K562 (cell line): ENCODE data around the gene FKRP. TPM values are rescaled to one million over a fixed set of nuclear protein-coding genes. Genes with fewer than 3 reads are reported as not detected.

ENCODE experiments used
- ATAC-seq: fragments of 200-7000 bp; cut with Tn5 transposase; 3 replicates; pipeline ENCODE4 v1.9.1; 2020; ENCODE audit warnings: moderate library complexity
- BruUV-seq: library from RNA; stranded (reverse); fragments of 400-500 nt; replicated peaks from 2 replicates; lab custom pipeline; 2021; lab: Mats Ljungman, UMichigan
- CTCF ChIA-PET: fragments of 300-600 bp; formaldehyde crosslinking; extraction: SDS; loops from one replicate; lab custom pipeline; 2021; ENCODE audit warnings: low intra/inter-chr PET ratio; lab: Yijun Ruan, JAX
- POLR2A ChIA-PET: fragments of 300-600, 350-650 bp; sonication (Branson Sonifier 250); formaldehyde crosslinking; extraction: SDS; loops from one replicate; lab custom pipeline; 2021; ENCODE audit warnings: antibody characterized with exemption, inconsistent platforms; lab: Yijun Ruan, JAX
- DNase-seq, 4 experiments: peaks; one replicate each; pipeline versions ENCODE4 v3.0.0 to v3.0.0-alpha.2; 2011 to 2018; ENCODE audit warnings: low spot score in 3 of 4, mixed read lengths in 3 of 4; ENCODE audit errors: extremely low read depth in 1 of 4
- FAIRE-seq: peaks from 2 replicates; lab custom pipeline; 2011; peaks lifted over from hg19 to GRCh38; lab: Jason Lieb, UNC
- H2AFZ ChIP-seq: 2 replicates; pipeline ENCODE4 v1.6.0; 2011; ENCODE audit warnings: low read depth, low read length, control low read depth, inconsistent platforms
- H3K27ac ChIP-seq: fragments of 200-600 bp; 3 replicates; pipeline ENCODE4 v1.8.0; 2011; ENCODE audit warnings: low read depth, mild to moderate bottlenecking, control low read depth, inconsistent platforms, low read length, moderate library complexity, mixed read lengths; ENCODE audit errors: extremely low read depth
- H3K27me3 ChIP-seq, 2 experiments: fragments of 300-600 bp in 1 of 2; 2 replicates in 1 of 2; 3 replicates in 1 of 2; pipeline versions ENCODE4 v1.6.0 to v1.8.0; 2011; ENCODE audit warnings: inconsistent platforms in 2 of 2, low read length in 2 of 2, mild to moderate bottlenecking in 1 of 2, mixed read lengths in 1 of 2, moderate library complexity in 1 of 2; ENCODE audit not compliant: control insufficient read depth in 2 of 2, insufficient read depth in 2 of 2
- H3K36me3 ChIP-seq: fragments of 300-600 bp; 3 replicates; pipeline ENCODE4 v1.8.0; 2011; ENCODE audit warnings: mild to moderate bottlenecking, low read length, inconsistent platforms; ENCODE audit not compliant: control insufficient read depth, insufficient read depth
- H3K4me1 ChIP-seq, 2 experiments: fragments of 200-600 bp in 1 of 2; replicated peaks in 1 of 2; 2 replicates in 1 of 2; 3 replicates in 1 of 2; pipeline versions ENCODE4 v1.5.1 to v1.8.0; 2011; ENCODE audit warnings: inconsistent platforms in 2 of 2, low read length in 2 of 2, mild to moderate bottlenecking in 1 of 2, mixed read lengths in 1 of 2, moderate library complexity in 1 of 2; ENCODE audit not compliant: control insufficient read depth in 2 of 2, insufficient read depth in 2 of 2
- H3K4me2 ChIP-seq: 2 replicates; pipeline ENCODE4 v1.6.1; 2011; ENCODE audit warnings: low read length, control low read depth, inconsistent platforms, mixed read lengths; ENCODE audit not compliant: insufficient read depth
- H3K4me3 ChIP-seq: fragments of 200-600 bp; sonication (generic), shearing (Covaris generic); 2 replicates; pipeline ENCODE4 v1.5.1; 2016; ENCODE audit warnings: control low read depth, inconsistent platforms
- H3K79me2 ChIP-seq: fragments of 200-600 bp; 3 replicates; pipeline ENCODE4 v1.8.0; 2011; ENCODE audit warnings: low read length, inconsistent platforms; ENCODE audit not compliant: control insufficient read depth, insufficient read depth
- H3K9ac ChIP-seq, 2 experiments: 2 replicates each; pipeline versions ENCODE4 v1.6.0 to v1.6.1; 2011; ENCODE audit warnings: low read depth in 2 of 2, low read length in 2 of 2, control low read depth in 1 of 2, inconsistent platforms in 1 of 2, mild to moderate bottlenecking in 1 of 2, mixed read lengths in 1 of 2; ENCODE audit not compliant: insufficient read depth in 1 of 2
- H3K9me1 ChIP-seq: one replicate; pipeline ENCODE4 v1.6.0; 2011; ENCODE audit warnings: inconsistent platforms, mild to moderate bottlenecking, low read length, moderate library complexity; ENCODE audit not compliant: control insufficient read depth, insufficient read depth
- H3K9me3 ChIP-seq: replicated peaks from 2 replicates; pipeline ENCODE4 v1.5.1; 2011; ENCODE audit warnings: low read depth, low read length, inconsistent platforms; ENCODE audit not compliant: control insufficient read depth, insufficient read depth
- H4K20me1 ChIP-seq: replicated peaks from 2 replicates; pipeline ENCODE4 v1.6.1; 2011; ENCODE audit warnings: low read length, inconsistent platforms, mixed read lengths; ENCODE audit not compliant: control insufficient read depth, insufficient read depth
- KLF13 ChIP-seq: fragments of 450-650 bp; IDR thresholded peaks from 2 replicates; pipeline ENCODE4 v1.6.1; 2016; ENCODE audit warnings: missing genetic modification characterization, low read depth, mild to moderate bottlenecking, missing compliant biosample characterization, moderate library complexity, borderline replicate concordance
- PML ChIP-seq: IDR thresholded peaks from 2 replicates; pipeline ENCODE4 v1.6.1; 2012; ENCODE audit warnings: low read length, inconsistent platforms
- POLR2G ChIP-seq: fragments of 200-400 bp; formaldehyde crosslinking; IDR thresholded peaks from 2 replicates; pipeline ENCODE4 v1.6.1; 2017; ENCODE audit warnings: low read depth, mild to moderate bottlenecking, antibody characterized with exemption, low read length, moderate library complexity
- RAD51 ChIP-seq: fragments of 450-650 bp; IDR thresholded peaks from 2 replicates; pipeline ENCODE4 v1.7.1; 2016; ENCODE audit warnings: low read depth, mild to moderate bottlenecking, borderline replicate concordance
- WGBS: fragments of 100-300 bp; shearing (Covaris generic); methylation state at CpG from one replicate; pipeline ENCODE4 v1.1.6; 2016; ENCODE audit warnings: low coverage, mixed read lengths; ENCODE audit not compliant: insufficient coverage; ENCODE audit errors: missing lambda C conversion rate; 5-methylcytosine and 5-hydroxymethylcytosine counted together
- in situ Hi-C: fragments of 300-500 bp; cut with MboI; formaldehyde crosslinking; loops from 4 replicates; pipeline ENCODE4 v1.15.0; 2018; ENCODE audit warnings: inconsistent platforms, mixed read lengths
- intact Hi-C: fragments of 100-400 bp; cut with micrococcal nuclease; formaldehyde crosslinking; loops from 2 replicates; pipeline ENCODE4 v1.14.2; 2022
- polyA plus RNA-seq, 8 experiments: library from polyadenylated mRNA; depleted of rRNA in 4 of 8; stranded (reverse) in 5 of 8; unstranded in 3 of 8; fragments of >200 nt; fragmentation: Nextera tagmentation in 2 of 8; fragmentation: Illumina TruSeq in 1 of 8; extraction: Ambion mirVana in 2 of 8; extraction: Trizol in 1 of 8; gene quantifications; 2 replicates each; pipeline versions ENCODE4 v1.2.1 to v1.2.3, GENCODE V29; 2011 to 2014; ENCODE audit warnings: inconsistent platforms in 1 of 8, missing spikeins in 1 of 8
- total RNA-seq, 7 experiments: library from RNA; depleted of rRNA in 6 of 7; stranded (reverse); fragments of >200 nt in 6 of 7; fragmentation: Illumina TruSeq in 2 of 7; extraction: Trizol in 2 of 7; gene quantifications; 2 replicates each; pipeline versions ENCODE4 v1.2.1 to v1.2.3, GENCODE V29; 2011 to 2021; ENCODE audit warnings: low replicate concordance in 1 of 7
- TF ChIP-seq, protein P1 (sequence below): sonication (generic); formaldehyde crosslinking; IDR thresholded peaks from 2 replicates; pipeline ENCODE4 v1.4.0; 2020; ENCODE audit warnings: mild to moderate bottlenecking, missing genetic modification reagents

The FKRP gene
- total and polyA plus RNA-seq, 9 of the 15 experiments (the other 6 are each of a cell fraction or from before 2014, with no cell fraction given), result 0.68 to 16.1 (median 6.5) TPM

DNA sequence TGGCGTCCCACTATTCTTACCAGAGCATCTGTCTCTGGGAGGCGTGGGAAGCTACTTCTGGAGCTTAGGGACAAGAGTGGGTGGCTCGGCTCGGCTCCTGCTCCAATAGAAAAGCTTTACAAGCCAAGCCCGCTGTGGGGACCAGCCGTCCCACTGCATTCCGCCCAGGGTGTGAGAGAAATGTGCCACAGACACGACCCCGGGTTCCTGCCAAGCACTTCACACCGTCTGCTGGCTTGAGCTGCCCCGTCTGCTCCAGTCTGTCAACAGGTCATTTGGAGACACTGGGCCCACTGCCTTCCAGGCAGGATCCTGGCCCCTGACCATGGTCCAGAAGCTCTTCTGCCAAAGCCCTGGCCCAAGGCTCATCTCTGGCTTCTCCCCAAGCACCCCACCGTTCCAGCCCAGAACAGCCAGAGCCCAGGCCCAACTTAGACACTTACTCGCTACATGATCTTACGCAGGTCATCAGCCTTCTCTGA lies 6.5 kb upstream of the FKRP start:
- FAIRE-seq (no peak), DNase-seq (no peak), ATAC-seq (no peak)
- Histone ChIP-seq H3K36me3 (peaks cover 76% of the 10 kb centered on the region; the same call in 2 of the 3 replicates), H3K9ac (peak overlapping the region in 1 of 2 experiments; percentile 83; a peak in 2 of 4 replicates), H3K4me3 (no peak overlapping the region), H4K20me1 (peaks cover 54% of the 10 kb centered on the region), H3K9me1 (peaks cover 7% of the 10 kb centered on the region), H3K9me3 (no peaks in the 10 kb centered on the region), H3K27ac (no peak overlapping the region; the same call in 2 of the 3 replicates), H3K79me2 (peaks cover 71% of the 10 kb centered on the region), H3K27me3 (no peaks in the 10 kb centered on the region), H2AFZ (no peak overlapping the region), H3K4me2 (no peak overlapping the region), H3K4me1 (peaks cover 31 to 49% of the 10 kb centered on the region in 2 experiments)
- intact Hi-C loops (no loop called here), in situ Hi-C loops (no loop called here)
- CTCF ChIA-PET, result no interaction called here
- POLR2A ChIA-PET, result interaction anchor here (0.6 to 1.4 kb wide), 3 partner anchors 8 to 1561 kb away, joined by 3 to 12 read pairs (median 3); partner anchors contain the start of genes BLOC1S3 and SLC1A5
- WGBS, result 92% methylated on average over 14 of the region's 14 CpGs
- no TSS peak for BruUV-seq
- TF ChIP-seq PML (no peak), POLR2G (peak; percentile 44; the same call in 1 of the 2 replicates), RAD51 (no peak), KLF13 (tag) (no peak)
- TF ChIP-seq, protein P1, sequence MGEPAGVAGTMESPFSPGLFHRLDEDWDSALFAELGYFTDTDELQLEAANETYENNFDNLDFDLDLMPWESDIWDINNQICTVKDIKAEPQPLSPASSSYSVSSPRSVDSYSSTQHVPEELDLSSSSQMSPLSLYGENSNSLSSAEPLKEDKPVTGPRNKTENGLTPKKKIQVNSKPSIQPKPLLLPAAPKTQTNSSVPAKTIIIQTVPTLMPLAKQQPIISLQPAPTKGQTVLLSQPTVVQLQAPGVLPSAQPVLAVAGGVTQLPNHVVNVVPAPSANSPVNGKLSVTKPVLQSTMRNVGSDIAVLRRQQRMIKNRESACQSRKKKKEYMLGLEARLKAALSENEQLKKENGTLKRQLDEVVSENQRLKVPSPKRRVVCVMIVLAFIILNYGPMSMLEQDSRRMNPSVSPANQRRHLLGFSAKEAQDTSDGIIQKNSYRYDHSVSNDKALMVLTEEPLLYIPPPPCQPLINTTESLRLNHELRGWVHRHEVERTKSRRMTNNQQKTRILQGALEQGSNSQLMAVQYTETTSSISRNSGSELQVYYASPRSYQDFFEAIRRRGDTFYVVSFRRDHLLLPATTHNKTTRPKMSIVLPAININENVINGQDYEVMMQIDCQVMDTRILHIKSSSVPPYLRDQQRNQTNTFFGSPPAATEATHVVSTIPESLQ (CRISPR knock-in tag), result no peak
